ENCODE measurements around the gene MYMX.
"Not testable (repeated sequence)": the region's sequence is repeated elsewhere in the genome, so short reads cannot be mapped to it uniquely, and the experiment has no call there.

Gene MYMX

GRCh38 chr6:44216677-44217331, at the start of gene MYMX:
Gene MYMX, plus strand, starts transcription at chr6:44216926. Its CDS starts 546 bp downstream, at chr6:44217472.
- DNase-seq: no peak

- DNase-seq: no peak
These were observed 49.2 kb upstream of the MYMX start for GRCh38 chr6:44167567-44167966.

- DNase-seq: no peak
These were observed 47.6 kb upstream of the MYMX start for GRCh38 chr6:44169154-44169553.

- no peak for DNase-seq
These were observed 46.7 kb upstream of the MYMX start for GRCh38 chr6:44169886-44170570.

- no peak for DNase-seq
These were observed 44.7 kb upstream of the MYMX start for GRCh38 chr6:44171899-44172546.

- peak; percentile 67 for DNase-seq
These were observed 43.8 kb upstream of the MYMX start for GRCh38 chr6:44172731-44173500.

- DNase-seq: no peak
These were observed 40.5 kb upstream of the MYMX start for GRCh38 chr6:44176130-44176761.

GRCh38 chr6:44176762-44177509, 39.8 kb upstream of the MYMX start:
- DNase-seq: no peak

- DNase-seq: no peak
These were observed 38.9 kb upstream of the MYMX start for GRCh38 chr6:44177691-44178423.

GRCh38 chr6:44178424-44179071, 38.2 kb upstream of the MYMX start:
- DNase-seq: no peak

- no peak for DNase-seq
These were observed 37.6 kb upstream of the MYMX start for GRCh38 chr6:44179072-44179536.

- DNase-seq: no peak
These were observed 37.1 kb upstream of the MYMX start for GRCh38 chr6:44179648-44180047.

GRCh38 chr6:44180406-44180805, 36.3 kb upstream of the MYMX start:
- DNase-seq: no peak

GRCh38 chr6:44180886-44181285, 35.8 kb upstream of the MYMX start:
- DNase-seq: no peak

GRCh38 chr6:44181784-44182183, 34.9 kb upstream of the MYMX start:
- DNase-seq: not testable (repeated sequence)

GRCh38 chr6:44182911-44183390, 33.8 kb upstream of the MYMX start:
- no peak for DNase-seq

- DNase-seq: no peak
These were observed 32.9 kb upstream of the MYMX start for GRCh38 chr6:44183783-44184182.

GRCh38 chr6:44185356-44185755, 31.4 kb upstream of the MYMX start:
- DNase-seq: not testable (repeated sequence)

- no peak for DNase-seq
These were observed 30.6 kb upstream of the MYMX start for GRCh38 chr6:44185953-44186634.

- no peak for DNase-seq
These were observed 30.1 kb upstream of the MYMX start for GRCh38 chr6:44186635-44187025.
